GM23338 (cell line): ENCODE results near the gene RPS28. TPM values are rescaled to one million over a fixed set of nuclear protein-coding genes. Genes with fewer than 3 reads are reported as not detected.

Source experiments
- ATAC-seq: fragments of 200-7000 bp; cut with Tn5 transposase; 3 replicates; pipeline ENCODE4 v1.9.1; 2020
- DNase-seq: peaks from one replicate; pipeline ENCODE4 v3.0.0-alpha.2; 2015; ENCODE audit warnings: low spot score
- H2AFZ ChIP-seq: fragments of 200-600 bp; sonication (generic); 2 replicates; pipeline ENCODE4 v1.8.0; 2016; ENCODE audit warnings: antibody characterized with exemption, mild to moderate bottlenecking, moderate library complexity
- H3F3A ChIP-seq: fragments of 200-600 bp; sonication (generic); replicated peaks from 2 replicates; pipeline ENCODE4 v1.8.0; 2017; ENCODE audit warnings: antibody characterized with exemption, mixed run types, low read depth
- H3K27ac ChIP-seq: fragments of 200-600 bp; sonication (generic); 2 replicates; pipeline ENCODE4 v1.6.1; 2016; ENCODE audit warnings: low read depth
- H3K27me3 ChIP-seq: fragments of 200-600 bp; sonication (generic); 2 replicates; pipeline ENCODE4 v1.8.0; 2016; ENCODE audit warnings: mild to moderate bottlenecking, mixed run types, moderate library complexity; ENCODE audit not compliant: insufficient read depth
- H3K36me3 ChIP-seq: fragments of 200-600 bp; sonication (generic); 2 replicates; pipeline ENCODE4 v1.8.0; 2016; ENCODE audit warnings: mild to moderate bottlenecking; ENCODE audit not compliant: insufficient read depth
- H3K4me1 ChIP-seq: fragments of 200-600 bp; sonication (generic); 2 replicates; pipeline ENCODE4 v1.8.0; 2016; ENCODE audit warnings: mild to moderate bottlenecking, moderate library complexity; ENCODE audit not compliant: insufficient read depth
- H3K4me2 ChIP-seq: fragments of 200-600 bp; sonication (generic); 2 replicates; pipeline ENCODE4 v1.7.1; 2017; ENCODE audit warnings: mixed run types
- H3K4me3 ChIP-seq: fragments of 200-600 bp; sonication (generic); 2 replicates; pipeline ENCODE4 v1.6.1; 2016; ENCODE audit warnings: mixed run types
- H3K79me2 ChIP-seq: fragments of 200-600 bp; sonication (generic); replicated peaks from 2 replicates; pipeline ENCODE4 v1.8.0; 2017; ENCODE audit warnings: mild to moderate bottlenecking; ENCODE audit not compliant: insufficient read depth
- H3K9me2 ChIP-seq: fragments of 200-600 bp; sonication (generic); 2 replicates; pipeline ENCODE4 v1.8.0; 2017; ENCODE audit not compliant: insufficient read depth
- H4K20me1 ChIP-seq: fragments of 200-600 bp; sonication (generic); replicated peaks from 2 replicates; pipeline ENCODE4 v1.8.0; 2017; ENCODE audit warnings: mild to moderate bottlenecking; ENCODE audit not compliant: insufficient read depth
- H3K27ac Mint-ChIP-seq: 2 replicates; pipeline ENCODE4 v1.8.0; 2020; ENCODE audit warnings: inconsistent platforms, mild to moderate bottlenecking, moderate library complexity, mixed read lengths
- H3K27me3 Mint-ChIP-seq: 3 replicates; pipeline ENCODE4 v1.8.0; 2022; ENCODE audit warnings: low read depth, mild to moderate bottlenecking, moderate library complexity, mixed read lengths, inconsistent platforms; ENCODE audit not compliant: insufficient read depth, poor library complexity
- H3K36me3 Mint-ChIP-seq: 3 replicates; pipeline ENCODE4 v1.8.0; 2021; ENCODE audit warnings: low read depth, mild to moderate bottlenecking, inconsistent platforms, moderate library complexity, mixed read lengths
- H3K4me1 Mint-ChIP-seq: 3 replicates; pipeline ENCODE4 v1.8.0; 2020; ENCODE audit warnings: mild to moderate bottlenecking, inconsistent platforms, mixed read lengths
- H3K4me3 Mint-ChIP-seq: 3 replicates; pipeline ENCODE4 v1.8.0; 2021; ENCODE audit warnings: moderate library complexity, mild to moderate bottlenecking, inconsistent platforms, mixed read lengths
- H3K9me3 Mint-ChIP-seq: 3 replicates; pipeline ENCODE4 v1.8.0; 2020; ENCODE audit warnings: moderate library complexity, mild to moderate bottlenecking, inconsistent platforms, mixed read lengths
- CREB1 ChIP-seq: fragments of 250-450 bp; sonication (Bioruptor Pico); IDR thresholded peaks from 2 replicates; pipeline ENCODE4 v1.5.0; 2020; ENCODE audit warnings: low read depth, mild to moderate bottlenecking, moderate library complexity
- EZH2 ChIP-seq: fragments of 200-600 bp; sonication (generic); IDR thresholded peaks from one replicate; pipeline ENCODE4 v1.8.0; 2017; ENCODE audit warnings: antibody characterized with exemption, mild to moderate bottlenecking, low read depth; ENCODE audit not compliant: unreplicated experiment
- EZH2phosphoT487 ChIP-seq: fragments of 200-600 bp; sonication (generic); IDR thresholded peaks from one replicate; pipeline ENCODE4 v1.8.1; 2018; ENCODE audit warnings: antibody characterized with exemption; ENCODE audit not compliant: unreplicated experiment
- JUNB ChIP-seq: IDR thresholded peaks from one replicate; pipeline ENCODE4 v1.6.1; 2016; ENCODE audit warnings: antibody characterized with exemption; ENCODE audit not compliant: unreplicated experiment
- NANOG ChIP-seq: IDR thresholded peaks from 2 replicates; pipeline ENCODE4 v1.6.1; 2016; ENCODE audit warnings: antibody characterized with exemption, borderline replicate concordance
- POLR2AphosphoS5 ChIP-seq: IDR thresholded peaks from 2 replicates; pipeline ENCODE4 v1.6.1; 2016; ENCODE audit warnings: antibody characterized with exemption, low read depth
- STAT1 ChIP-seq: IDR thresholded peaks from one replicate; pipeline ENCODE4 v1.6.1; 2016; ENCODE audit warnings: antibody characterized with exemption; ENCODE audit not compliant: unreplicated experiment
- ZNF114 ChIP-seq: fragments of 250-450 bp; sonication (Bioruptor Pico); IDR thresholded peaks from 2 replicates; pipeline ENCODE4 v1.5.0; 2020; ENCODE audit warnings: mild to moderate bottlenecking, moderate library complexity
- polyA plus RNA-seq: library from polyadenylated mRNA; unstranded; fragments of >200 nt; fragmentation: Nextera tagmentation; extraction: Ambion mirVana; gene quantifications from 2 replicates; pipeline ENCODE4 v1.2.1, GENCODE V29; 2016
- total RNA-seq: library from RNA; depleted of rRNA; stranded (reverse); fragments of >200 nt; shearing (Covaris generic); gene quantifications from 2 replicates; pipeline ENCODE4 v1.2.3, GENCODE V29; 2014
- TF ChIP-seq, protein P1 (sequence below): IDR thresholded peaks from 2 replicates; pipeline ENCODE4 v1.6.1; 2016; ENCODE audit warnings: antibody characterized with exemption
- TF ChIP-seq, protein P2 (sequence below): IDR thresholded peaks from one replicate; pipeline ENCODE4 v1.6.1; 2018; ENCODE audit warnings: antibody characterized with exemption; ENCODE audit not compliant: unreplicated experiment
- TF ChIP-seq, protein P3 (sequence below): fragments of 250-450 bp; sonication (Bioruptor Pico); IDR thresholded peaks from 2 replicates; pipeline ENCODE4 v1.5.0; 2020; ENCODE audit warnings: mild to moderate bottlenecking, moderate library complexity

RPS28 gene
- total and polyA plus RNA-seq, 2 experiments from 2014 or later = 174 to 1,790 TPM

DNA sequence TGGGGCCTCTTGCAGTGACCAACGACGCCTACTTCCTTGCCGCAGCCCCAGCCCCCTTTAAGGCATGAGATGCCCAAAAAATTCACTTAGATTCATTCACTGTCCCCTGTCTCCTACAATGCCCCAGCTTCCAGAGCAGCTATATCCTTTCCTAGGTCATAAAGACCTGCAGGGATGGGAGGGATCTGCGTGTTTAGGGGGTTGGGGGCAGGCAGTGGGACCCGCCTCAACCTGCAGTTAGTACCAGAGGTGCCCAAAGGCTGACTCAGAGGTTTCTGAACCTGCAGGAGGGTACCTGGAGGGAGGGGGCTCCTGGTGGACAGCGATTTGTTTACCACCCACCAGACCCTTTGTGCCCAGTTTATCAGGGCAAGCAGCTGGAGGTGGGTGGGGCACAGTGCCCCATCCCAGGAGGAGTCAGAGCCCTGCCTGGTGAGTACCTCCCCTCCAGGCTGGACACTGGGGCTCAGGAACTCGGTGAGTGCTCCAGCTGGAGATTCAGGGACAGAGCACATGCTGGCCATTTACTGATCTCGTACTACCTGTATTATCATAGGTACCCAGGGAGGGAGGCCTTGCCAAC, 10.1 kb downstream of the RPS28 start (continued):
- TF ChIP-seq CREB1 (no peak), ZNF114 (CRISPR knock-in tag) (no peak), EZH2 (no peak)

DNA sequence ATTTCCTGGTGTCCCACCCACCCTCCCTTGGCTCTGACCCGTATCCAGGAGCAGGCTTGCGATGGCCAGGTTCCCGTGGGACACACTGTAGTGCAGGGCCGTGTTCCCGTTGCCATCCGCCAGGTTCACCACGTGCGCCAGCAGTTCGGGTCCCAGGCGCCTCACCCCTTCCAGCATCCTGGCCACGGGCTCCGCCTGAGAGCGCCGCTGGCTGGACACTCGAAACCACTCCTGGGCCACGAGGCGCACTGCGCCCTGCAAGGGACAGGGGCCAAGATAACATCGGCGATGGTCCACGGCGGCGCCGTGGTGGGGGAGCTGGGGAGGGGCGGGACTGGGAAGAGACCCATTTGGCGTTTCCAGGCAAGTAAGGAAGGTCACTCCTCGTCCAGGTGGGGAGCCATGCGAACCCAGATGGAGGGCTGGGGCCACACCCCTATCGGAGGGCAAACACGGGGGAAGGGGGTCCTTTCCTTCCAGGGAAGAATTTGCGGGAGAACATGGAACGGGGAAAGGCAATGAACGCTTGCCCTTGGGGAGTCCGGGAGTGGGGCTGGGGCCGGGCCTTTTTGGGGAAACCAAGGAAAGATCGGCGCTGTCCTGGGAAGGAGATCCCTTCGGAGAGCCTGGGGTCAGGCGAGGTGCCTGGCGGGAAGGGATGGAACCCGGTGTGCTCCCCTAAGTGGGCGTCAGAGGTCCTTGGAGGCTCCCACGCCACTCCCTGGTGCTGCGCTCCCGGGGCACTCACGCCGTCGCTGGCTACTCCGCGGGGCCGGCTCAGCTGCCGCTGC, 11.9 kb downstream of the RPS28 start:
- H3K27me3 ChIP-seq = peaks cover 47% of the 10 kb centered on the region
- TF ChIP-seq STAT1 (no peak), EZH2 (peak; percentile 58), ZNF114 (CRISPR knock-in tag) (no peak), POLR2AphosphoS5 (no peak), JUNB (no peak), NANOG (no peak), EZH2phosphoT487 (no peak)
- TF ChIP-seq, protein P1, sequence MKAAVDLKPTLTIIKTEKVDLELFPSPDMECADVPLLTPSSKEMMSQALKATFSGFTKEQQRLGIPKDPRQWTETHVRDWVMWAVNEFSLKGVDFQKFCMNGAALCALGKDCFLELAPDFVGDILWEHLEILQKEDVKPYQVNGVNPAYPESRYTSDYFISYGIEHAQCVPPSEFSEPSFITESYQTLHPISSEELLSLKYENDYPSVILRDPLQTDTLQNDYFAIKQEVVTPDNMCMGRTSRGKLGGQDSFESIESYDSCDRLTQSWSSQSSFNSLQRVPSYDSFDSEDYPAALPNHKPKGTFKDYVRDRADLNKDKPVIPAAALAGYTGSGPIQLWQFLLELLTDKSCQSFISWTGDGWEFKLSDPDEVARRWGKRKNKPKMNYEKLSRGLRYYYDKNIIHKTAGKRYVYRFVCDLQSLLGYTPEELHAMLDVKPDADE = no peak
- TF ChIP-seq, protein P2, sequence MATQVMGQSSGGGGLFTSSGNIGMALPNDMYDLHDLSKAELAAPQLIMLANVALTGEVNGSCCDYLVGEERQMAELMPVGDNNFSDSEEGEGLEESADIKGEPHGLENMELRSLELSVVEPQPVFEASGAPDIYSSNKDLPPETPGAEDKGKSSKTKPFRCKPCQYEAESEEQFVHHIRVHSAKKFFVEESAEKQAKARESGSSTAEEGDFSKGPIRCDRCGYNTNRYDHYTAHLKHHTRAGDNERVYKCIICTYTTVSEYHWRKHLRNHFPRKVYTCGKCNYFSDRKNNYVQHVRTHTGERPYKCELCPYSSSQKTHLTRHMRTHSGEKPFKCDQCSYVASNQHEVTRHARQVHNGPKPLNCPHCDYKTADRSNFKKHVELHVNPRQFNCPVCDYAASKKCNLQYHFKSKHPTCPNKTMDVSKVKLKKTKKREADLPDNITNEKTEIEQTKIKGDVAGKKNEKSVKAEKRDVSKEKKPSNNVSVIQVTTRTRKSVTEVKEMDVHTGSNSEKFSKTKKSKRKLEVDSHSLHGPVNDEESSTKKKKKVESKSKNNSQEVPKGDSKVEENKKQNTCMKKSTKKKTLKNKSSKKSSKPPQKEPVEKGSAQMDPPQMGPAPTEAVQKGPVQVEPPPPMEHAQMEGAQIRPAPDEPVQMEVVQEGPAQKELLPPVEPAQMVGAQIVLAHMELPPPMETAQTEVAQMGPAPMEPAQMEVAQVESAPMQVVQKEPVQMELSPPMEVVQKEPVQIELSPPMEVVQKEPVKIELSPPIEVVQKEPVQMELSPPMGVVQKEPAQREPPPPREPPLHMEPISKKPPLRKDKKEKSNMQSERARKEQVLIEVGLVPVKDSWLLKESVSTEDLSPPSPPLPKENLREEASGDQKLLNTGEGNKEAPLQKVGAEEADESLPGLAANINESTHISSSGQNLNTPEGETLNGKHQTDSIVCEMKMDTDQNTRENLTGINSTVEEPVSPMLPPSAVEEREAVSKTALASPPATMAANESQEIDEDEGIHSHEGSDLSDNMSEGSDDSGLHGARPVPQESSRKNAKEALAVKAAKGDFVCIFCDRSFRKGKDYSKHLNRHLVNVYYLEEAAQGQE = no peak
- TF ChIP-seq, protein P3, sequence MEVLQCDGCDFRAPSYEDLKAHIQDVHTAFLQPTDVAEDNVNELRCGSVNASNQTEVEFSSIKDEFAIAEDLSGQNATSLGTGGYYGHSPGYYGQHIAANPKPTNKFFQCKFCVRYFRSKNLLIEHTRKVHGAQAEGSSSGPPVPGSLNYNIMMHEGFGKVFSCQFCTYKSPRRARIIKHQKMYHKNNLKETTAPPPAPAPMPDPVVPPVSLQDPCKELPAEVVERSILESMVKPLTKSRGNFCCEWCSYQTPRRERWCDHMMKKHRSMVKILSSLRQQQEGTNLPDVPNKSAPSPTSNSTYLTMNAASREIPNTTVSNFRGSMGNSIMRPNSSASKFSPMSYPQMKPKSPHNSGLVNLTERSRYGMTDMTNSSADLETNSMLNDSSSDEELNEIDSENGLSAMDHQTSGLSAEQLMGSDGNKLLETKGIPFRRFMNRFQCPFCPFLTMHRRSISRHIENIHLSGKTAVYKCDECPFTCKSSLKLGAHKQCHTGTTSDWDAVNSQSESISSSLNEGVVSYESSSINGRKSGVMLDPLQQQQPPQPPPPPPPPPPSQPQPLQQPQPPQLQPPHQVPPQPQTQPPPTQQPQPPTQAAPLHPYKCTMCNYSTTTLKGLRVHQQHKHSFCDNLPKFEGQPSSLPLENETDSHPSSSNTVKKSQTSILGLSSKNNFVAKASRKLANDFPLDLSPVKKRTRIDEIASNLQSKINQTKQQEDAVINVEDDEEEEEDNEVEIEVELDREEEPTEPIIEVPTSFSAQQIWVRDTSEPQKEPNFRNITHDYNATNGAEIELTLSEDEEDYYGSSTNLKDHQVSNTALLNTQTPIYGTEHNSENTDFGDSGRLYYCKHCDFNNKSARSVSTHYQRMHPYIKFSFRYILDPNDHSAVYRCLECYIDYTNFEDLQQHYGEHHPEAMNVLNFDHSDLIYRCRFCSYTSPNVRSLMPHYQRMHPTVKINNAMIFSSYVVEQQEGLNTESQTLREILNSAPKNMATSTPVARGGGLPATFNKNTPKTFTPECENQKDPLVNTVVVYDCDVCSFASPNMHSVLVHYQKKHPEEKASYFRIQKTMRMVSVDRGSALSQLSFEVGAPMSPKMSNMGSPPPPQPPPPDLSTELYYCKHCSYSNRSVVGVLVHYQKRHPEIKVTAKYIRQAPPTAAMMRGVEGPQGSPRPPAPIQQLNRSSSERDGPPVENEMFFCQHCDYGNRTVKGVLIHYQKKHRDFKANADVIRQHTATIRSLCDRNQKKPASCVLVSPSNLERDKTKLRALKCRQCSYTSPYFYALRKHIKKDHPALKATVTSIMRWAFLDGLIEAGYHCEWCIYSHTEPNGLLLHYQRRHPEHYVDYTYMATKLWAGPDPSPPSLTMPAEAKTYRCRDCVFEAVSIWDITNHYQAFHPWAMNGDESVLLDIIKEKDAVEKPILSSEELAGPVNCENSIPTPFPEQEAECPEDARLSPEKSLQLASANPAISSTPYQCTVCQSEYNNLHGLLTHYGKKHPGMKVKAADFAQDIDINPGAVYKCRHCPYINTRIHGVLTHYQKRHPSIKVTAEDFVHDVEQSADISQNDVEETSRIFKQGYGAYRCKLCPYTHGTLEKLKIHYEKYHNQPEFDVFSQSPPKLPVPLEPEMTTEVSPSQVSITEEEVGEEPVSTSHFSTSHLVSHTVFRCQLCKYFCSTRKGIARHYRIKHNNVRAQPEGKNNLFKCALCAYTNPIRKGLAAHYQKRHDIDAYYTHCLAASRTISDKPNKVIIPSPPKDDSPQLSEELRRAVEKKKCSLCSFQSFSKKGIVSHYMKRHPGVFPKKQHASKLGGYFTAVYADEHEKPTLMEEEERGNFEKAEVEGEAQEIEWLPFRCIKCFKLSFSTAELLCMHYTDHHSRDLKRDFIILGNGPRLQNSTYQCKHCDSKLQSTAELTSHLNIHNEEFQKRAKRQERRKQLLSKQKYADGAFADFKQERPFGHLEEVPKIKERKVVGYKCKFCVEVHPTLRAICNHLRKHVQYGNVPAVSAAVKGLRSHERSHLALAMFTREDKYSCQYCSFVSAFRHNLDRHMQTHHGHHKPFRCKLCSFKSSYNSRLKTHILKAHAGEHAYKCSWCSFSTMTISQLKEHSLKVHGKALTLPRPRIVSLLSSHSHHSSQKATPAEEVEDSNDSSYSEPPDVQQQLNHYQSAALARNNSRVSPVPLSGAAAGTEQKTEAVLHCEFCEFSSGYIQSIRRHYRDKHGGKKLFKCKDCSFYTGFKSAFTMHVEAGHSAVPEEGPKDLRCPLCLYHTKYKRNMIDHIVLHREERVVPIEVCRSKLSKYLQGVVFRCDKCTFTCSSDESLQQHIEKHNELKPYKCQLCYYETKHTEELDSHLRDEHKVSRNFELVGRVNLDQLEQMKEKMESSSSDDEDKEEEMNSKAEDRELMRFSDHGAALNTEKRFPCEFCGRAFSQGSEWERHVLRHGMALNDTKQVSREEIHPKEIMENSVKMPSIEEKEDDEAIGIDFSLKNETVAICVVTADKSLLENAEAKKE (CRISPR knock-in tag) = no peak

More for the DNA sequence above, 11.9 kb downstream of the RPS28 start:
- Mint-ChIP-seq H3K4me1 (peaks cover 8% of the 10 kb centered on the region), H3K4me3 (peak overlapping the region; percentile 70), H3K9me3 (no peaks in the 10 kb centered on the region), H3K27me3 (peaks cover 59% of the 10 kb centered on the region), H3K36me3 (no peaks in the 10 kb centered on the region), H3K27ac (no peak overlapping the region)
- ATAC-seq (peak; percentile 14), DNase-seq (peak; percentile 68)
- no peaks in the 10 kb centered on the region for H3K9me2 ChIP-seq
- H4K20me1 ChIP-seq = no peaks in the 10 kb centered on the region
- H3K36me3 ChIP-seq = no peaks in the 10 kb centered on the region
- H2AFZ ChIP-seq = peak overlapping the region; percentile 59
- peak overlapping the region; percentile 68 for H3K4me3 ChIP-seq
- no peak overlapping the region for H3K27ac ChIP-seq
- peak overlapping the region; percentile 91 for H3K4me2 ChIP-seq
- peaks cover 10% of the 10 kb centered on the region for H3F3A ChIP-seq
- no peaks in the 10 kb centered on the region for H3K79me2 ChIP-seq
- H3K4me1 ChIP-seq = peaks cover 12% of the 10 kb centered on the region
